Activated CD4-positive, alpha-beta T cell treated with anti-CD3 and anti-CD28 coated beads for 36 hours (primary cell): Measurements from ENCODE around the gene ATP5F1A. TPM values are rescaled to one million over a fixed set of nuclear protein-coding genes. Genes with fewer than 3 reads are reported as not detected.
"Not testable (repeated sequence)": the region's sequence is repeated elsewhere in the genome, so short reads cannot be mapped to it uniquely, and the experiment has no call there.

Source experiments
- ATAC-seq: fragments of 200-7000 bp; cut with Tn5 transposase; one replicate; pipeline ENCODE4 v1.10.0; 2021; ENCODE audit warnings: mild to moderate bottlenecking, moderate library complexity
- CTCF ChIA-PET: fragments of 350-600 bp; sonication (Branson Sonifier 250); formaldehyde crosslinking; loops from one replicate; lab custom pipeline; 2021; ENCODE audit warnings: antibody characterized with exemption; lab: Charles Lee
- POLR2A ChIA-PET: fragments of 350-600 bp; sonication (Branson Sonifier 250); formaldehyde crosslinking; loops from one replicate; lab custom pipeline; 2021; ENCODE audit warnings: antibody characterized with exemption, inconsistent platforms; lab: Charles Lee
- DNase-seq: peaks from one replicate; pipeline ENCODE4 v3.0.0-alpha.2; 2020
- H3K27ac Mint-ChIP-seq: one replicate; pipeline ENCODE4 v1.8.0; 2021; ENCODE audit warnings: mixed read lengths
- H3K27me3 Mint-ChIP-seq: one replicate; pipeline ENCODE4 v1.8.0; 2021; ENCODE audit warnings: mixed read lengths
- H3K36me3 Mint-ChIP-seq: one replicate; pipeline ENCODE4 v1.8.0; 2021; ENCODE audit warnings: low read depth, mixed read lengths
- H3K4me1 Mint-ChIP-seq: one replicate; pipeline ENCODE4 v1.8.0; 2021; ENCODE audit warnings: mixed read lengths
- H3K4me3 Mint-ChIP-seq: one replicate; pipeline ENCODE4 v1.8.0; 2021; ENCODE audit warnings: mild to moderate bottlenecking, moderate library complexity, mixed read lengths
- H3K9me3 Mint-ChIP-seq: one replicate; pipeline ENCODE4 v1.8.0; 2021; ENCODE audit warnings: low read depth, mixed read lengths
- intact Hi-C, 2 experiments: fragments of 100-400 bp; cut with DNase I in 1 of 2; cut with micrococcal nuclease in 1 of 2; formaldehyde crosslinking; loops; one replicate each; pipeline versions ENCODE4 v1.14.2 to v1.15.1; 2022 to 2024; cut with DNase I, micrococcal nuclease
- total RNA-seq, 2 experiments: library from RNA; stranded (reverse); gene quantifications; one replicate each; pipeline ENCODE4 v1.2.3, GENCODE V29; 2021

The ATP5F1A gene
- 100 to 1,000 TPM; 375 to 515 TPM for total RNA-seq

GRCh38 chr18:46097801-46098615 is at the start of gene ATP5F1A:
Gene ATP5F1A, minus strand, starts transcription at chr18:46098296. Its CDS starts 65 bp downstream, at chr18:46098231.
- Mint-ChIP-seq H3K9me3 (no peaks in the 10 kb centered on the region), H3K4me1 (peaks cover 31% of the 10 kb centered on the region), H3K36me3 (peaks cover 29% of the 10 kb centered on the region), H3K4me3 (peak within 1 kb of the TSS; percentile 97), H3K27ac (peak within 1 kb of the TSS; percentile 99), H3K27me3 (no peaks in the 10 kb centered on the region)
- ATAC-seq (peak; percentile 91), DNase-seq (peak; percentile 94)
- POLR2A ChIA-PET, result interaction anchor here (0.6 to 1.0 kb wide), 2 partner anchors 24 to 31 kb away, joined by 3 to 8 read pairs; no protein-coding TSS in a partner anchor
- intact Hi-C loops, result loop anchor here (1.0 to 5.0 kb wide), 3 partner anchors 74 to 131 kb away; partner anchors contain the start of gene EPG5 (in 1 of the 2)
- CTCF ChIA-PET, result interaction anchor here (0.6 to 2.1 kb wide), 9 partner anchors 14 to 375 kb away, joined by 3 to 10 read pairs (median 4); a partner anchor contains a TSS

GRCh38 chr18:46141199-46141598 is 43.1 kb upstream of the ATP5F1A start:
- Mint-ChIP-seq H3K27ac (no peak overlapping the region), H3K27me3 (no peaks in the 10 kb centered on the region), H3K4me1 (no peaks in the 10 kb centered on the region), H3K36me3 (peaks cover 2% of the 10 kb centered on the region), H3K9me3 (no peaks in the 10 kb centered on the region), H3K4me3 (no peak overlapping the region)
- no peak for ATAC-seq
- intact Hi-C loops, result no loop called here
- ChIA-PET CTCF (interaction anchor here (0.7 to 1.0 kb wide), 2 partner anchors 517 to 629 kb away, joined by 3 read pairs; no protein-coding TSS in a partner anchor), POLR2A (no interaction called here)
- no peak for DNase-seq

GRCh38 chr18:46140173-46140572 is 42.1 kb upstream of the ATP5F1A start:
- DNase-seq (no peak), ATAC-seq (no peak)
- Mint-ChIP-seq H3K4me3 (no peak overlapping the region), H3K27me3 (no peaks in the 10 kb centered on the region), H3K9me3 (no peaks in the 10 kb centered on the region), H3K4me1 (no peaks in the 10 kb centered on the region), H3K36me3 (peaks cover 2% of the 10 kb centered on the region), H3K27ac (peak overlapping the region; percentile 58)
- CTCF ChIA-PET, result interaction anchor here (1.0 kb wide), 1 partner anchor 518 kb away, joined by 3 read pairs; no protein-coding TSS in a partner anchor
- POLR2A ChIA-PET, result no interaction called here
- intact Hi-C loops, result no loop called here

GRCh38 chr18:46134920-46135675 is 37.0 kb upstream of the ATP5F1A start:
- no peaks in the 10 kb centered on the region for H3K9me3 Mint-ChIP-seq
- H3K27me3 Mint-ChIP-seq, result no peaks in the 10 kb centered on the region
- H3K36me3 Mint-ChIP-seq, result peaks cover 3% of the 10 kb centered on the region
- DNase-seq (no peak), ATAC-seq (no peak)
- no peak overlapping the region for H3K4me3 Mint-ChIP-seq
- no peaks in the 10 kb centered on the region for H3K4me1 Mint-ChIP-seq
- ChIA-PET CTCF (interaction anchor here (1.0 to 1.4 kb wide), 2 partner anchors 15 to 146 kb away, joined by 3 read pairs; no protein-coding TSS in a partner anchor), POLR2A (no interaction called here)
- intact Hi-C loops, result no loop called here
- H3K27ac Mint-ChIP-seq, result no peak overlapping the region

GRCh38 chr18:46133534-46133933 is 35.4 kb upstream of the ATP5F1A start:
- ATAC-seq (no peak), DNase-seq (no peak)
- intact Hi-C loops, result no loop called here
- Mint-ChIP-seq H3K27ac (no peak overlapping the region), H3K27me3 (no peaks in the 10 kb centered on the region), H3K9me3 (no peaks in the 10 kb centered on the region), H3K36me3 (peaks cover 7% of the 10 kb centered on the region), H3K4me1 (no peaks in the 10 kb centered on the region), H3K4me3 (no peak overlapping the region)
- ChIA-PET POLR2A (no interaction called here), CTCF (no interaction called here)

- intact Hi-C loops, H3K27ac Mint-ChIP-seq, CTCF ChIA-PET, DNase-seq, ATAC-seq, H3K9me3 Mint-ChIP-seq, H3K4me3 Mint-ChIP-seq, H3K27me3 Mint-ChIP-seq, H3K4me1 Mint-ChIP-seq: not testable (repeated sequence)
- peaks cover 18% of the 10 kb centered on the region for H3K36me3 Mint-ChIP-seq
- POLR2A ChIA-PET, result interaction anchor here (0.6 kb wide), 1 partner anchor 16 kb away, joined by 3 read pairs; no protein-coding TSS in a partner anchor
These were observed 32.5 kb upstream of the ATP5F1A start for GRCh38 chr18:46130549-46130948.

GRCh38 chr18:46130061-46130460 is 32.0 kb upstream of the ATP5F1A start:
- CTCF ChIA-PET, result no interaction called here
- DNase-seq (no peak), ATAC-seq (no peak)
- POLR2A ChIA-PET, result interaction anchor here (0.6 kb wide), 1 partner anchor 16 kb away, joined by 3 read pairs; no protein-coding TSS in a partner anchor
- no peaks in the 10 kb centered on the region for H3K9me3 Mint-ChIP-seq
- peaks cover 18% of the 10 kb centered on the region for H3K36me3 Mint-ChIP-seq
- H3K27ac Mint-ChIP-seq, result no peak overlapping the region
- no peaks in the 10 kb centered on the region for H3K4me1 Mint-ChIP-seq
- H3K4me3 Mint-ChIP-seq, result no peak overlapping the region
- intact Hi-C loops, result no loop called here
- no peaks in the 10 kb centered on the region for H3K27me3 Mint-ChIP-seq

- H3K27ac Mint-ChIP-seq, H3K9me3 Mint-ChIP-seq, ATAC-seq, intact Hi-C loops, H3K4me3 Mint-ChIP-seq, H3K27me3 Mint-ChIP-seq, H3K4me1 Mint-ChIP-seq, POLR2A ChIA-PET, DNase-seq: not testable (repeated sequence)
- CTCF ChIA-PET, result interaction anchor here (1.0 kb wide), 1 partner anchor 214 kb away, joined by 3 read pairs; no protein-coding TSS in a partner anchor
- H3K36me3 Mint-ChIP-seq, result peaks cover 34% of the 10 kb centered on the region
These were observed 28.5 kb upstream of the ATP5F1A start for GRCh38 chr18:46126625-46127024.

GRCh38 chr18:46113751-46114150 is 15.7 kb upstream of the ATP5F1A start:
- Mint-ChIP-seq H3K36me3 (peaks cover 47% of the 10 kb centered on the region), H3K27me3 (no peaks in the 10 kb centered on the region), H3K9me3 (no peaks in the 10 kb centered on the region), H3K4me1 (peaks cover 9% of the 10 kb centered on the region), H3K4me3 (no peak overlapping the region), H3K27ac (no peak overlapping the region)
- CTCF ChIA-PET, result interaction anchor here (1.0 to 1.6 kb wide), 3 partner anchors 34 to 545 kb away, joined by 3 to 4 read pairs (median 3); a partner anchor contains a TSS
- intact Hi-C loops, result no loop called here
- DNase-seq (no peak), ATAC-seq (no peak)
- POLR2A ChIA-PET, result interaction anchor here (0.7 kb wide), 1 partner anchor 17 kb away, joined by 4 read pairs; no protein-coding TSS in a partner anchor

GRCh38 chr18:46110406-46110805 is 12.3 kb upstream of the ATP5F1A start:
- ChIA-PET POLR2A (no interaction called here), CTCF (no interaction called here)
- DNase-seq (no peak), ATAC-seq (no peak)
- H3K4me3 Mint-ChIP-seq, result no peak overlapping the region
- peaks cover 46% of the 10 kb centered on the region for H3K36me3 Mint-ChIP-seq
- H3K27ac Mint-ChIP-seq, result no peak overlapping the region
- H3K9me3 Mint-ChIP-seq, result no peaks in the 10 kb centered on the region
- intact Hi-C loops, result no loop called here
- H3K4me1 Mint-ChIP-seq, result peaks cover 25% of the 10 kb centered on the region
- H3K27me3 Mint-ChIP-seq, result no peaks in the 10 kb centered on the region

- intact Hi-C loops, result loop anchor here in 1 of 2 experiments (10.0 kb wide), 1 partner anchor 1825 kb away; the partner anchor contains the start of gene SMAD2
- H3K36me3 Mint-ChIP-seq, result peaks cover 41% of the 10 kb centered on the region
These were observed 11.3 kb upstream of the ATP5F1A start for GRCh38 chr18:46109386-46109785.

More at GRCh38 chr18:46109386-46109785, 11.3 kb upstream of the ATP5F1A start:
- H3K4me1 Mint-ChIP-seq, result peaks cover 27% of the 10 kb centered on the region
- ChIA-PET CTCF (no interaction called here), POLR2A (no interaction called here)
- no peak for ATAC-seq
- no peaks in the 10 kb centered on the region for H3K27me3 Mint-ChIP-seq
- no peak for DNase-seq
- H3K9me3 Mint-ChIP-seq, result no peaks in the 10 kb centered on the region
- H3K27ac Mint-ChIP-seq, result no peak overlapping the region
- H3K4me3 Mint-ChIP-seq, result no peak overlapping the region
